ENCODE measurements around the gene PLTP. TPM values are rescaled to one million over a fixed set of nuclear protein-coding genes. Genes with fewer than 3 reads are reported as not detected.

The PLTP gene
- total and polyA plus RNA-seq, 2 of the 13 experiments (the other 11 are each of a cell fraction or from before 2014, with no cell fraction given): 16.9 to 28.6 TPM

DNA sequence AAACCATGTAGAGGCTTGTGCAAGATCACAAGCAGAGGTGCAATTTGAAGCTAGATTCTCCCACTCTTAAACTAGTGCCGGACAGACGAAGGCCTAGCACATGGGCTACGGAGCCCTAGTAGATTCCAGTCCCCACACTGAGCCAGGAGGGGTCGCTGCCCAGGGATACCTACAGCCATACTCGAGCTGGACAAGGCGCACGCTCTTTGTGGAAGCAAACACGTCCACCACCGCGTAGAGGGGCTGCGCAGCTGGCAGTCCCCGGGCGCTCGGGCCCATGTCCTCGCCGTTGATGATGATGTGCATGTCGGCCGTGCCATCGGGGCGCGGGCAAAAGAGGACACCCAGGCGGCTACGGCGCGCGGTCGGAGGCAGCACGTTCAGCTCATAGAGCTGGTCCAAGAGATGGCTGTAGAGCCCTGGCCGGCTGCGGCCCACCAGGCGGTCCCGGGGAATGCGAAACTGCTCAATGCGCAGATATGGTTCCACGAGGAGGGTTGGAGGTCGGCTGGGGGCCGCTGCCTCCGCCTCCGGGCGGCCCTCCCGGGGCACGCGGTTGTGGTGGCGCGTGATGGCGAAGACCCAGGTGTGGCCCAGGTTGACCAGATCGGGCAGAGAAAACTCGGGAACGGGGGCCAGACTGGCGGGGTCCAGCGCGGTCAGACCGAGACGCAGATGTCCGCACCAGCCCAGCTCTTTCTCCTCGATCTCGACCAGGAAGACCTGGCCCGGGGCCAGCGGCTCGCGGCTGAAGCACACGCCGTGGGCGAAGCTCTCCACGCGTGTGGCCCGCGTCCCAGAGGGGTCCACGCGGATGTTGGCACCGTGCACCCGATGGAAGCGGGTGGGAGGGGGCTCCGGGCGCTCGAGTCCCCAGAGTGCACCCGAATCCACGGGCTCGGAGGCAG lies 21.6 kb downstream of the PLTP start (continued):
- TF ChIP-seq, protein P1, sequence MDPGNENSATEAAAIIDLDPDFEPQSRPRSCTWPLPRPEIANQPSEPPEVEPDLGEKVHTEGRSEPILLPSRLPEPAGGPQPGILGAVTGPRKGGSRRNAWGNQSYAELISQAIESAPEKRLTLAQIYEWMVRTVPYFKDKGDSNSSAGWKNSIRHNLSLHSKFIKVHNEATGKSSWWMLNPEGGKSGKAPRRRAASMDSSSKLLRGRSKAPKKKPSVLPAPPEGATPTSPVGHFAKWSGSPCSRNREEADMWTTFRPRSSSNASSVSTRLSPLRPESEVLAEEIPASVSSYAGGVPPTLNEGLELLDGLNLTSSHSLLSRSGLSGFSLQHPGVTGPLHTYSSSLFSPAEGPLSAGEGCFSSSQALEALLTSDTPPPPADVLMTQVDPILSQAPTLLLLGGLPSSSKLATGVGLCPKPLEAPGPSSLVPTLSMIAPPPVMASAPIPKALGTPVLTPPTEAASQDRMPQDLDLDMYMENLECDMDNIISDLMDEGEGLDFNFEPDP (CRISPR knock-in tag; conservative IDR thresholded peaks at IDR 0.05): 0 out of 2 replicates have a peak, but pooled peaks have one; percentile 57
- TF ChIP-seq SP2 (CRISPR knock-in tag; IDR thresholded peaks at IDR 0.05) (peak; percentile 34; the same call in 1 of the 2 replicates), ZNF737 (CRISPR knock-in tag; IDR thresholded peaks at IDR 0.05; ENCODE audit: borderline replicate concordance) (no peak), POLR2AphosphoS5 (IDR thresholded peaks at IDR 0.05; ENCODE audit: low read depth, low read length) (peak; percentile 74), KDM6A (CRISPR knock-in tag; IDR thresholded peaks at IDR 0.05; ENCODE audit: low read depth) (no peak), ZNF343 (CRISPR knock-in tag; IDR thresholded peaks at IDR 0.05) (no peak; the same call in 1 of the 2 replicates), TOPORS (CRISPR knock-in tag; IDR thresholded peaks at IDR 0.05) (no peak; the same call in 1 of the 2 replicates), MAFK (conservative IDR thresholded peaks at IDR 0.05 in 1 of 2, IDR thresholded peaks at IDR 0.05 in 1 of 2; ENCODE audit: low read length in 2 of 2) (no peak), ZFP1 (CRISPR knock-in tag; IDR thresholded peaks at IDR 0.05) (0 out of 2 replicates have a peak, but pooled peaks have one; percentile 47), TAF15 (IDR thresholded peaks at IDR 0.05; ENCODE audit: low read depth, low read length, poor library complexity, severe bottlenecking) (peak; percentile 45), HMG20B (CRISPR knock-in tag; conservative IDR thresholded peaks at IDR 0.05) (peak; percentile 74), SAP130 (CRISPR knock-in tag; IDR thresholded peaks at IDR 0.05; ENCODE audit: low read depth) (peak; percentile 95), ZNF605 (CRISPR knock-in tag; IDR thresholded peaks at IDR 0.05) (no peak), ZNF264 (CRISPR knock-in tag; IDR thresholded peaks at IDR 0.05) (peak; percentile 61; the same call in 1 of the 2 replicates), ZNF350 (CRISPR knock-in tag; IDR thresholded peaks at IDR 0.05; ENCODE audit: borderline replicate concordance, low read depth) (0 out of 2 replicates have a peak, but pooled peaks have one; percentile 29), ZEB1 (IDR thresholded peaks at IDR 0.05; ENCODE audit: insufficient replicate concordance, low read depth) (no peak), DDIT3 (CRISPR knock-in tag; IDR thresholded peaks at IDR 0.05) (0 out of 2 replicates have a peak, but pooled peaks have one; percentile 78), ZNF879 (CRISPR knock-in tag; IDR thresholded peaks at IDR 0.05) (0 out of 2 replicates have a peak, but pooled peaks have one; percentile 11), ZKSCAN5 (CRISPR knock-in tag; IDR thresholded peaks at IDR 0.05) (0 out of 2 replicates have a peak, but pooled peaks have one; percentile 24)
- TF ChIP-seq, protein P2, sequence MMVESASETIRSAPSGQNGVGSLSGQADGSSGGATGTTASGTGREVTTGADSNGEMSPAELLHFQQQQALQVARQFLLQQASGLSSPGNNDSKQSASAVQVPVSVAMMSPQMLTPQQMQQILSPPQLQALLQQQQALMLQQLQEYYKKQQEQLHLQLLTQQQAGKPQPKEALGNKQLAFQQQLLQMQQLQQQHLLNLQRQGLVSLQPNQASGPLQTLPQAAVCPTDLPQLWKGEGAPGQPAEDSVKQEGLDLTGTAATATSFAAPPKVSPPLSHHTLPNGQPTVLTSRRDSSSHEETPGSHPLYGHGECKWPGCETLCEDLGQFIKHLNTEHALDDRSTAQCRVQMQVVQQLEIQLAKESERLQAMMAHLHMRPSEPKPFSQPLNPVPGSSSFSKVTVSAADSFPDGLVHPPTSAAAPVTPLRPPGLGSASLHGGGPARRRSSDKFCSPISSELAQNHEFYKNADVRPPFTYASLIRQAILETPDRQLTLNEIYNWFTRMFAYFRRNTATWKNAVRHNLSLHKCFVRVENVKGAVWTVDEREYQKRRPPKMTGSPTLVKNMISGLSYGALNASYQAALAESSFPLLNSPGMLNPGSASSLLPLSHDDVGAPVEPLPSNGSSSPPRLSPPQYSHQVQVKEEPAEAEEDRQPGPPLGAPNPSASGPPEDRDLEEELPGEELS (CRISPR knock-in tag; IDR thresholded peaks at IDR 0.05): peak; percentile 30; the same call in 1 of the 2 replicates
- TF ChIP-seq, protein P3, sequence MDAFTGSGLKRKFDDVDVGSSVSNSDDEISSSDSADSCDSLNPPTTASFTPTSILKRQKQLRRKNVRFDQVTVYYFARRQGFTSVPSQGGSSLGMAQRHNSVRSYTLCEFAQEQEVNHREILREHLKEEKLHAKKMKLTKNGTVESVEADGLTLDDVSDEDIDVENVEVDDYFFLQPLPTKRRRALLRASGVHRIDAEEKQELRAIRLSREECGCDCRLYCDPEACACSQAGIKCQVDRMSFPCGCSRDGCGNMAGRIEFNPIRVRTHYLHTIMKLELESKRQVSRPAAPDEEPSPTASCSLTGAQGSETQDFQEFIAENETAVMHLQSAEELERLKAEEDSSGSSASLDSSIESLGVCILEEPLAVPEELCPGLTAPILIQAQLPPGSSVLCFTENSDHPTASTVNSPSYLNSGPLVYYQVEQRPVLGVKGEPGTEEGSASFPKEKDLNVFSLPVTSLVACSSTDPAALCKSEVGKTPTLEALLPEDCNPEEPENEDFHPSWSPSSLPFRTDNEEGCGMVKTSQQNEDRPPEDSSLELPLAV (CRISPR knock-in tag; conservative IDR thresholded peaks at IDR 0.05; ENCODE audit: low read depth): no peak

Data from HepG2 (cell line).